Right atrium auricular region (tissue), 2 donors: ENCODE measurements around the gene CCND2. TPM values are rescaled to one million over a fixed set of nuclear protein-coding genes. Genes with fewer than 3 reads are reported as not detected.

ENCODE experiments used
- DNase-seq: peaks from one replicate; pipeline ENCODE4 v3.0.0-alpha.2; 2019; ENCODE audit warnings: low spot score
- H3K27ac ChIP-seq, 2 donors: fragments of 200-600 bp; sonication (generic); 1 replicate in 1 of 2; 2 replicates in 1 of 2; pipeline ENCODE4 v1.5.1; 2016 to 2019
- H3K27me3 ChIP-seq, 2 donors: fragments of 200-600 bp; sonication (generic); one replicate each; pipeline versions ENCODE4 v1.5.1 to v1.6.0; 2017 to 2019
- H3K36me3 ChIP-seq: fragments of 200-600 bp; sonication (generic); one replicate; pipeline ENCODE4 v1.5.1; 2016
- H3K4me1 ChIP-seq, 2 donors: fragments of 200-600 bp; sonication (generic); one replicate each; pipeline versions ENCODE4 v1.5.1 to v1.6.0; 2017 to 2019
- H3K4me3 ChIP-seq, 2 donors: fragments of 200-600 bp; sonication (generic); 1 replicate in 1 of 2; 2 replicates in 1 of 2; pipeline ENCODE4 v1.5.1; 2017 to 2019; ENCODE audit warnings: mild to moderate bottlenecking in 1 of 2, moderate library complexity in 1 of 2
- H3K9me3 ChIP-seq, 2 donors: fragments of 200-600 bp; sonication (generic); one replicate each; pipeline ENCODE4 v1.5.1; 2019
- total RNA-seq, 2 donors: library from RNA; depleted of rRNA; stranded (reverse); fragments of >200 nt; gene quantifications; one replicate each; pipeline ENCODE4 v1.1.0, GENCODE V29; 2016
- TF ChIP-seq, protein P1 (sequence below), 2 donors: fragments of 200-600 bp; sonication (generic); IDR thresholded peaks; one replicate each; pipeline ENCODE4 v1.5.1; 2019; ENCODE audit warnings: antibody characterized with exemption in 2 of 2

Gene CCND2
- 100 to 1,000 TPM; 151 to 165 TPM for total RNA-seq

DNA sequence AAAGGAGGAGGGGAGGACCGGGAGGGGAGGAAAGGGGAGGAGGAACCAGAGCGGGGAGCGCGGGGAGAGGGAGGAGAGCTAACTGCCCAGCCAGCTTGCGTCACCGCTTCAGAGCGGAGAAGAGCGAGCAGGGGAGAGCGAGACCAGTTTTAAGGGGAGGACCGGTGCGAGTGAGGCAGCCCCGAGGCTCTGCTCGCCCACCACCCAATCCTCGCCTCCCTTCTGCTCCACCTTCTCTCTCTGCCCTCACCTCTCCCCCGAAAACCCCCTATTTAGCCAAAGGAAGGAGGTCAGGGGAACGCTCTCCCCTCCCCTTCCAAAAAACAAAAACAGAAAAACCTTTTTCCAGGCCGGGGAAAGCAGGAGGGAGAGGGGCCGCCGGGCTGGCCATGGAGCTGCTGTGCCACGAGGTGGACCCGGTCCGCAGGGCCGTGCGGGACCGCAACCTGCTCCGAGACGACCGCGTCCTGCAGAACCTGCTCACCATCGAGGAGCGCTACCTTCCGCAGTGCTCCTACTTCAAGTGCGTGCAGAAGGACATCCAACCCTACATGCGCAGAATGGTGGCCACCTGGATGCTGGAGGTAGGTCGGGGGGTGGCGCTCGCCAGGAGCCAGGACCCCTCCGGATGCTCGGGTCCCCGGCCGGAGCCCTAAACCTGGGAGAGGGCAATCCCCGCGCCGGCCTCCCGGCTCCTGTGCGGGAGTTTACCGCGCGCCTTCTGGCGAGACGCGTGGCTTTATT lies at the start of gene CCND2:
TSS of gene CCND2 (plus strand) at position 111 of the 744 bp plus-strand sequence. CDS start at position 390, 279 bp downstream.
- Histone ChIP-seq H3K4me1 (peaks cover 0 to 68% of the 10 kb centered on the region in 2 donors), H3K27me3 (no peaks in the 10 kb centered on the region)
- DNase-seq, result peak; percentile 92

DNA sequence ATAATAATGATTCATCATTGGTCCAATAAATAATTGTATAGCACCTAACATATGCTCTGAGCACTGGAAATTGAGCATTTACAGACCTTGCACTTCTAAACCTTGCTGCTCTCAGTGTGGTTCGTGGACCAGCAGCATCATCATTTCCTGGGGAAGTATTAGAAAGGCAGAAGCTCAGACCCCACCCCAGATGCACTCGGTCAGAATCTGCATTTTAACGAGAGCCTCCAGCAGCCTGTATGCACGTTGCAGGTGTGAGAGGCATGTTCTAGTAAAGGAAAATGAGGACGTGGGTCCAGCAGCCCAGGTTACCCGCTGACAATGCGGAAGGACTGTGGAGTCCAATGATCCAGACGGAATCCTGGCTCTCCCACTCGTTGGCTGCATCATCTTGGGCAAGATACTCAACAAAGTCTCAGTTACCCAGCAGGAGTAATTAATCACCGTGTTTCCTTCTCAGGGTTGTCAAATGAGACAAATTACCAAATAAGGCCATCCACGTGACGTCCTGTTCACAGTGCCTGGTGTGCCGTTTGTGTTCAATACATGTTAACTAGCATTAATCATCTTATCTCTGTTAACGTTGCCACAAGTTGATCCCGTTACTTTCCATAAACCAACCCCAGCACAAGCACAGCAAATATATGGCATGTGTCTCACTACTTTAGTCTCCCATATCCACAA lies 49.2 kb upstream of the CCND2 start:
- Histone ChIP-seq H3K27me3 (no peaks in the 10 kb centered on the region), H3K9me3 (peaks cover 0 to 7% of the 10 kb centered on the region in 2 donors), H3K36me3 (no peaks in the 10 kb centered on the region), H3K4me3 (no peak overlapping the region), H3K27ac (no peak overlapping the region), H3K4me1 (no peaks in the 10 kb centered on the region)
- TF ChIP-seq, protein P1, sequence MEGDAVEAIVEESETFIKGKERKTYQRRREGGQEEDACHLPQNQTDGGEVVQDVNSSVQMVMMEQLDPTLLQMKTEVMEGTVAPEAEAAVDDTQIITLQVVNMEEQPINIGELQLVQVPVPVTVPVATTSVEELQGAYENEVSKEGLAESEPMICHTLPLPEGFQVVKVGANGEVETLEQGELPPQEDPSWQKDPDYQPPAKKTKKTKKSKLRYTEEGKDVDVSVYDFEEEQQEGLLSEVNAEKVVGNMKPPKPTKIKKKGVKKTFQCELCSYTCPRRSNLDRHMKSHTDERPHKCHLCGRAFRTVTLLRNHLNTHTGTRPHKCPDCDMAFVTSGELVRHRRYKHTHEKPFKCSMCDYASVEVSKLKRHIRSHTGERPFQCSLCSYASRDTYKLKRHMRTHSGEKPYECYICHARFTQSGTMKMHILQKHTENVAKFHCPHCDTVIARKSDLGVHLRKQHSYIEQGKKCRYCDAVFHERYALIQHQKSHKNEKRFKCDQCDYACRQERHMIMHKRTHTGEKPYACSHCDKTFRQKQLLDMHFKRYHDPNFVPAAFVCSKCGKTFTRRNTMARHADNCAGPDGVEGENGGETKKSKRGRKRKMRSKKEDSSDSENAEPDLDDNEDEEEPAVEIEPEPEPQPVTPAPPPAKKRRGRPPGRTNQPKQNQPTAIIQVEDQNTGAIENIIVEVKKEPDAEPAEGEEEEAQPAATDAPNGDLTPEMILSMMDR (IDR thresholded peaks at IDR 0.05), result no peak
- DNase-seq, result peak; percentile 48

More for the DNA sequence above, at the start of gene CCND2:
- peaks cover 17% of the 10 kb centered on the region for H3K36me3 ChIP-seq
- TF ChIP-seq, protein P1 (IDR thresholded peaks at IDR 0.05), result no peak
- no peaks in the 10 kb centered on the region for H3K9me3 ChIP-seq
- peak within 1 kb of the TSS; percentile 96 to 97 for H3K27ac ChIP-seq
- H3K4me3 ChIP-seq, result peak within 1 kb of the TSS; percentile 84 to 89

DNA sequence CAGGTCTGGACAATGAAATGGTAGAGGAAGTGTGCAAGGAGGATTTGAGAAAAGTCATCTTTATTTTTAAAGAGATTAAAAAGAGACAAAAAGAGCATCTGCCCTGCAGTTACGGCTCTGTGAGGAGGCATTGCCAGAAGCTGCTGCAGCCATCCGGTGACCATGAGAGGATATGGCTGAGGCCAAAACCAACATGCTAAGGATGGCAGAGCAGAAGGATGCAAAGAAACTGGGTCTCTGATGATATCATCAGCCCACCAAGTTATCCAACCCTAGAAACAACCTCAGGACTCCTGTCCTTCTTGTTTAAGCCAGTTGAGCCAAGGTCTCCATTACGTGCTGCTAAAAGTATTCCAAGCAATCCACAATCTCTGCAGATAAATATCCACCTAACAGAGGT lies 48.0 kb upstream of the CCND2 start:
- Histone ChIP-seq H3K27ac (no peak overlapping the region), H3K4me3 (no peak overlapping the region), H3K36me3 (no peaks in the 10 kb centered on the region), H3K9me3 (peaks cover 0 to 7% of the 10 kb centered on the region in 2 donors), H3K27me3 (no peaks in the 10 kb centered on the region), H3K4me1 (no peaks in the 10 kb centered on the region)
- DNase-seq, result peak; percentile 7
- TF ChIP-seq, protein P1 (IDR thresholded peaks at IDR 0.05), result no peak

DNA sequence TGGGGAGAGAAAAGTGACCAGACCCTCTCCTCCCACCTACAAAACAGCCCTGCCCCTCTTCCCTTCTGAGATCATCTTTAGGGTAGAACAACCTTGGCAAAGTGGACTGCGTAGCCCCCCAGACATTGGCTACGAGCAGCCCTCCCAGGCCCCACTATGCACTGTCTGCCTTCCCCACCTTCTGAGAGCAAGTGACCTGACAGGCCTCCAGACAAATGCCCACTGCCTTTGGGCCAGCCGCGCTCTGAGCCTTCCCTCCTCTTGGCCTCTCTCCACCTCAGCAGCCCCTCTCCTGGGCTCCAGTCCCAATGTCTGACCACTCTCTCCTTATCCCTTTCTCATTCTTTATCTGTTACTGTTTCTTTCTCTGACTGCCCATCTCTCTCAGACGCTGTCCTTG lies 46.5 kb upstream of the CCND2 start:
- DNase-seq, result no peak
- H3K4me1 ChIP-seq, result no peaks in the 10 kb centered on the region
- no peaks in the 10 kb centered on the region for H3K36me3 ChIP-seq
- TF ChIP-seq, protein P1 (IDR thresholded peaks at IDR 0.05), result no peak
- H3K9me3 ChIP-seq, result peaks cover 0 to 7% of the 10 kb centered on the region in 2 donors
- H3K4me3 ChIP-seq, result no peak overlapping the region
- no peak overlapping the region for H3K27ac ChIP-seq
- no peaks in the 10 kb centered on the region for H3K27me3 ChIP-seq

DNA sequence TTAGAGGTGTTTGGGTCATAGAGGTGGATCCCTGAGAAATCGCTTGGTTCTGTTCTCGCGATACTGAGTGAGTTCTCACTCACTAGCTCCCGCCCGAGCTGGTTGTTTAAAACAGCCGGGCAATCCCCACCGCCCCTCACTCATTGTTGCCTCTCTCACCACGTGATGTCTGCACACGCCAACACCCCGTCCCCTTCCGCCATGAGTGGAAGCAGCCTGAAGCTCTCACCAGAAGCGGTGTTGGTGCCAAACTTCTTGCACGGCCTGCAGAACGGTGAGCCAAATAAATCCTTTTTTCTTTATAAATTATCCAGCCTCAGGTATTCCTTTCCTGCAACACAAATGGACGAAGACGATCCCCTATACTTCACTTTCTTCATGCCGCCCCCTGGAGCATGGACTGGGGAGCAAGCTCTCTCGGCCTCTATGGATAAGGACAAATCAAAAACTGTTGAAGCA lies 45.4 kb upstream of the CCND2 start:
- TF ChIP-seq, protein P1 (IDR thresholded peaks at IDR 0.05), result no peak
- H3K4me3 ChIP-seq, result no peak overlapping the region
- no peaks in the 10 kb centered on the region for H3K36me3 ChIP-seq
- no peaks in the 10 kb centered on the region for H3K9me3 ChIP-seq
- DNase-seq, result no peak
- H3K4me1 ChIP-seq, result no peaks in the 10 kb centered on the region
- no peaks in the 10 kb centered on the region for H3K27me3 ChIP-seq
- no peak overlapping the region for H3K27ac ChIP-seq
